GM23338 (cell line): ENCODE data around the gene MYOF. TPM values are rescaled to one million over a fixed set of nuclear protein-coding genes. Genes with fewer than 3 reads are reported as not detected.
A peak's percentile ranks its signal among the peaks of the same experiment; 100 is the strongest.

Experiments
- ATAC-seq: fragments of 200-7000 bp; cut with Tn5 transposase; 3 replicates; pipeline ENCODE4 v1.9.1; 2020
- DNase-seq: peaks from one replicate; pipeline ENCODE4 v3.0.0-alpha.2; 2015; ENCODE audit warnings: low spot score
- H2AFZ ChIP-seq: fragments of 200-600 bp; sonication (generic); 2 replicates; pipeline ENCODE4 v1.8.0; 2016; ENCODE audit warnings: antibody characterized with exemption, mild to moderate bottlenecking, moderate library complexity
- H3F3A ChIP-seq: fragments of 200-600 bp; sonication (generic); replicated peaks from 2 replicates; pipeline ENCODE4 v1.8.0; 2017; ENCODE audit warnings: antibody characterized with exemption, mixed run types, low read depth
- H3K27ac ChIP-seq: fragments of 200-600 bp; sonication (generic); 2 replicates; pipeline ENCODE4 v1.6.1; 2016; ENCODE audit warnings: low read depth
- H3K27me3 ChIP-seq: fragments of 200-600 bp; sonication (generic); 2 replicates; pipeline ENCODE4 v1.8.0; 2016; ENCODE audit warnings: mild to moderate bottlenecking, mixed run types, moderate library complexity; ENCODE audit not compliant: insufficient read depth
- H3K36me3 ChIP-seq: fragments of 200-600 bp; sonication (generic); 2 replicates; pipeline ENCODE4 v1.8.0; 2016; ENCODE audit warnings: mild to moderate bottlenecking; ENCODE audit not compliant: insufficient read depth
- H3K4me1 ChIP-seq: fragments of 200-600 bp; sonication (generic); 2 replicates; pipeline ENCODE4 v1.8.0; 2016; ENCODE audit warnings: mild to moderate bottlenecking, moderate library complexity; ENCODE audit not compliant: insufficient read depth
- H3K4me2 ChIP-seq: fragments of 200-600 bp; sonication (generic); 2 replicates; pipeline ENCODE4 v1.7.1; 2017; ENCODE audit warnings: mixed run types
- H3K4me3 ChIP-seq: fragments of 200-600 bp; sonication (generic); 2 replicates; pipeline ENCODE4 v1.6.1; 2016; ENCODE audit warnings: mixed run types
- H3K79me2 ChIP-seq: fragments of 200-600 bp; sonication (generic); replicated peaks from 2 replicates; pipeline ENCODE4 v1.8.0; 2017; ENCODE audit warnings: mild to moderate bottlenecking; ENCODE audit not compliant: insufficient read depth
- H3K9me2 ChIP-seq: fragments of 200-600 bp; sonication (generic); 2 replicates; pipeline ENCODE4 v1.8.0; 2017; ENCODE audit not compliant: insufficient read depth
- H4K20me1 ChIP-seq: fragments of 200-600 bp; sonication (generic); replicated peaks from 2 replicates; pipeline ENCODE4 v1.8.0; 2017; ENCODE audit warnings: mild to moderate bottlenecking; ENCODE audit not compliant: insufficient read depth
- H3K27ac Mint-ChIP-seq: 2 replicates; pipeline ENCODE4 v1.8.0; 2020; ENCODE audit warnings: inconsistent platforms, mild to moderate bottlenecking, moderate library complexity, mixed read lengths
- H3K27me3 Mint-ChIP-seq: 3 replicates; pipeline ENCODE4 v1.8.0; 2022; ENCODE audit warnings: low read depth, mild to moderate bottlenecking, moderate library complexity, mixed read lengths, inconsistent platforms; ENCODE audit not compliant: insufficient read depth, poor library complexity
- H3K36me3 Mint-ChIP-seq: 3 replicates; pipeline ENCODE4 v1.8.0; 2021; ENCODE audit warnings: low read depth, mild to moderate bottlenecking, inconsistent platforms, moderate library complexity, mixed read lengths
- H3K4me1 Mint-ChIP-seq: 3 replicates; pipeline ENCODE4 v1.8.0; 2020; ENCODE audit warnings: mild to moderate bottlenecking, inconsistent platforms, mixed read lengths
- H3K4me3 Mint-ChIP-seq: 3 replicates; pipeline ENCODE4 v1.8.0; 2021; ENCODE audit warnings: moderate library complexity, mild to moderate bottlenecking, inconsistent platforms, mixed read lengths
- H3K9me3 Mint-ChIP-seq: 3 replicates; pipeline ENCODE4 v1.8.0; 2020; ENCODE audit warnings: moderate library complexity, mild to moderate bottlenecking, inconsistent platforms, mixed read lengths
- CREB1 ChIP-seq: fragments of 250-450 bp; sonication (Bioruptor Pico); IDR thresholded peaks from 2 replicates; pipeline ENCODE4 v1.5.0; 2020; ENCODE audit warnings: low read depth, mild to moderate bottlenecking, moderate library complexity
- CTCF ChIP-seq, 2 experiments: fragments of 200-600 bp in 1 of 2; sonication (generic) in 1 of 2; conservative IDR thresholded peaks; 2 replicates each; pipeline versions ENCODE4 v1.5.1 to v1.6.1; 2016 to 2017; ENCODE audit warnings: antibody characterized with exemption in 2 of 2, low read depth in 2 of 2, mild to moderate bottlenecking in 2 of 2, moderate library complexity in 1 of 2
- EZH2 ChIP-seq: fragments of 200-600 bp; sonication (generic); IDR thresholded peaks from one replicate; pipeline ENCODE4 v1.8.0; 2017; ENCODE audit warnings: antibody characterized with exemption, mild to moderate bottlenecking, low read depth; ENCODE audit not compliant: unreplicated experiment
- EZH2phosphoT487 ChIP-seq: fragments of 200-600 bp; sonication (generic); IDR thresholded peaks from one replicate; pipeline ENCODE4 v1.8.1; 2018; ENCODE audit warnings: antibody characterized with exemption; ENCODE audit not compliant: unreplicated experiment
- JUNB ChIP-seq: IDR thresholded peaks from one replicate; pipeline ENCODE4 v1.6.1; 2016; ENCODE audit warnings: antibody characterized with exemption; ENCODE audit not compliant: unreplicated experiment
- NANOG ChIP-seq: IDR thresholded peaks from 2 replicates; pipeline ENCODE4 v1.6.1; 2016; ENCODE audit warnings: antibody characterized with exemption, borderline replicate concordance
- POLR2AphosphoS5 ChIP-seq: IDR thresholded peaks from 2 replicates; pipeline ENCODE4 v1.6.1; 2016; ENCODE audit warnings: antibody characterized with exemption, low read depth
- STAT1 ChIP-seq: IDR thresholded peaks from one replicate; pipeline ENCODE4 v1.6.1; 2016; ENCODE audit warnings: antibody characterized with exemption; ENCODE audit not compliant: unreplicated experiment
- ZNF114 ChIP-seq: fragments of 250-450 bp; sonication (Bioruptor Pico); IDR thresholded peaks from 2 replicates; pipeline ENCODE4 v1.5.0; 2020; ENCODE audit warnings: mild to moderate bottlenecking, moderate library complexity
- ZNF331 ChIP-seq: fragments of 250-450 bp; sonication (Bioruptor Pico); IDR thresholded peaks from 2 replicates; pipeline ENCODE4 v1.5.0; 2020; ENCODE audit warnings: low read depth, mild to moderate bottlenecking, moderate library complexity
- polyA plus RNA-seq: library from polyadenylated mRNA; unstranded; fragments of >200 nt; fragmentation: Nextera tagmentation; extraction: Ambion mirVana; gene quantifications from 2 replicates; pipeline ENCODE4 v1.2.1, GENCODE V29; 2016
- total RNA-seq: library from RNA; depleted of rRNA; stranded (reverse); fragments of >200 nt; shearing (Covaris generic); gene quantifications from 2 replicates; pipeline ENCODE4 v1.2.3, GENCODE V29; 2014
- TF ChIP-seq, protein P1 (sequence below): IDR thresholded peaks from one replicate; pipeline ENCODE4 v1.6.1; 2018; ENCODE audit warnings: antibody characterized with exemption; ENCODE audit not compliant: unreplicated experiment
- TF ChIP-seq, protein P2 (sequence below): fragments of 250-450 bp; sonication (Bioruptor Pico); IDR thresholded peaks from 2 replicates; pipeline ENCODE4 v1.5.0; 2020; ENCODE audit warnings: mild to moderate bottlenecking, moderate library complexity
- TF ChIP-seq, protein P3 (sequence below): IDR thresholded peaks from 2 replicates; pipeline ENCODE4 v1.6.1; 2016; ENCODE audit warnings: antibody characterized with exemption

The MYOF gene
- total and polyA plus RNA-seq, 2 experiments from 2014 or later: 0.82 to 1.4 TPM

- Histone ChIP-seq H3K79me2 (no peaks in the 10 kb centered on the region), H3K27ac (no peak overlapping the region), H4K20me1 (no peaks in the 10 kb centered on the region)
Observed at GRCh38 chr10:93461109-93461806, 20.9 kb downstream of the MYOF start.

More at GRCh38 chr10:93461109-93461806, 20.9 kb downstream of the MYOF start:
- no peak overlapping the region for H3K4me2 ChIP-seq
- H3K27me3 Mint-ChIP-seq: peaks cover 2% of the 10 kb centered on the region
- ATAC-seq (no peak), DNase-seq (no peak)
- H3K27me3 ChIP-seq: no peaks in the 10 kb centered on the region
- no peak overlapping the region for H3K4me3 Mint-ChIP-seq
- H3K36me3 Mint-ChIP-seq: no peaks in the 10 kb centered on the region
- peaks cover 9% of the 10 kb centered on the region; the same call in 2 of the 3 replicates for H3K4me1 Mint-ChIP-seq
- TF ChIP-seq EZH2: no peak
- TF ChIP-seq, protein P1, sequence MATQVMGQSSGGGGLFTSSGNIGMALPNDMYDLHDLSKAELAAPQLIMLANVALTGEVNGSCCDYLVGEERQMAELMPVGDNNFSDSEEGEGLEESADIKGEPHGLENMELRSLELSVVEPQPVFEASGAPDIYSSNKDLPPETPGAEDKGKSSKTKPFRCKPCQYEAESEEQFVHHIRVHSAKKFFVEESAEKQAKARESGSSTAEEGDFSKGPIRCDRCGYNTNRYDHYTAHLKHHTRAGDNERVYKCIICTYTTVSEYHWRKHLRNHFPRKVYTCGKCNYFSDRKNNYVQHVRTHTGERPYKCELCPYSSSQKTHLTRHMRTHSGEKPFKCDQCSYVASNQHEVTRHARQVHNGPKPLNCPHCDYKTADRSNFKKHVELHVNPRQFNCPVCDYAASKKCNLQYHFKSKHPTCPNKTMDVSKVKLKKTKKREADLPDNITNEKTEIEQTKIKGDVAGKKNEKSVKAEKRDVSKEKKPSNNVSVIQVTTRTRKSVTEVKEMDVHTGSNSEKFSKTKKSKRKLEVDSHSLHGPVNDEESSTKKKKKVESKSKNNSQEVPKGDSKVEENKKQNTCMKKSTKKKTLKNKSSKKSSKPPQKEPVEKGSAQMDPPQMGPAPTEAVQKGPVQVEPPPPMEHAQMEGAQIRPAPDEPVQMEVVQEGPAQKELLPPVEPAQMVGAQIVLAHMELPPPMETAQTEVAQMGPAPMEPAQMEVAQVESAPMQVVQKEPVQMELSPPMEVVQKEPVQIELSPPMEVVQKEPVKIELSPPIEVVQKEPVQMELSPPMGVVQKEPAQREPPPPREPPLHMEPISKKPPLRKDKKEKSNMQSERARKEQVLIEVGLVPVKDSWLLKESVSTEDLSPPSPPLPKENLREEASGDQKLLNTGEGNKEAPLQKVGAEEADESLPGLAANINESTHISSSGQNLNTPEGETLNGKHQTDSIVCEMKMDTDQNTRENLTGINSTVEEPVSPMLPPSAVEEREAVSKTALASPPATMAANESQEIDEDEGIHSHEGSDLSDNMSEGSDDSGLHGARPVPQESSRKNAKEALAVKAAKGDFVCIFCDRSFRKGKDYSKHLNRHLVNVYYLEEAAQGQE: no peak
- TF ChIP-seq ZNF114 (CRISPR knock-in tag): no peak
- no peak for TF ChIP-seq NANOG
- TF ChIP-seq STAT1: no peak
- no peak for TF ChIP-seq EZH2phosphoT487
- TF ChIP-seq, protein P2, sequence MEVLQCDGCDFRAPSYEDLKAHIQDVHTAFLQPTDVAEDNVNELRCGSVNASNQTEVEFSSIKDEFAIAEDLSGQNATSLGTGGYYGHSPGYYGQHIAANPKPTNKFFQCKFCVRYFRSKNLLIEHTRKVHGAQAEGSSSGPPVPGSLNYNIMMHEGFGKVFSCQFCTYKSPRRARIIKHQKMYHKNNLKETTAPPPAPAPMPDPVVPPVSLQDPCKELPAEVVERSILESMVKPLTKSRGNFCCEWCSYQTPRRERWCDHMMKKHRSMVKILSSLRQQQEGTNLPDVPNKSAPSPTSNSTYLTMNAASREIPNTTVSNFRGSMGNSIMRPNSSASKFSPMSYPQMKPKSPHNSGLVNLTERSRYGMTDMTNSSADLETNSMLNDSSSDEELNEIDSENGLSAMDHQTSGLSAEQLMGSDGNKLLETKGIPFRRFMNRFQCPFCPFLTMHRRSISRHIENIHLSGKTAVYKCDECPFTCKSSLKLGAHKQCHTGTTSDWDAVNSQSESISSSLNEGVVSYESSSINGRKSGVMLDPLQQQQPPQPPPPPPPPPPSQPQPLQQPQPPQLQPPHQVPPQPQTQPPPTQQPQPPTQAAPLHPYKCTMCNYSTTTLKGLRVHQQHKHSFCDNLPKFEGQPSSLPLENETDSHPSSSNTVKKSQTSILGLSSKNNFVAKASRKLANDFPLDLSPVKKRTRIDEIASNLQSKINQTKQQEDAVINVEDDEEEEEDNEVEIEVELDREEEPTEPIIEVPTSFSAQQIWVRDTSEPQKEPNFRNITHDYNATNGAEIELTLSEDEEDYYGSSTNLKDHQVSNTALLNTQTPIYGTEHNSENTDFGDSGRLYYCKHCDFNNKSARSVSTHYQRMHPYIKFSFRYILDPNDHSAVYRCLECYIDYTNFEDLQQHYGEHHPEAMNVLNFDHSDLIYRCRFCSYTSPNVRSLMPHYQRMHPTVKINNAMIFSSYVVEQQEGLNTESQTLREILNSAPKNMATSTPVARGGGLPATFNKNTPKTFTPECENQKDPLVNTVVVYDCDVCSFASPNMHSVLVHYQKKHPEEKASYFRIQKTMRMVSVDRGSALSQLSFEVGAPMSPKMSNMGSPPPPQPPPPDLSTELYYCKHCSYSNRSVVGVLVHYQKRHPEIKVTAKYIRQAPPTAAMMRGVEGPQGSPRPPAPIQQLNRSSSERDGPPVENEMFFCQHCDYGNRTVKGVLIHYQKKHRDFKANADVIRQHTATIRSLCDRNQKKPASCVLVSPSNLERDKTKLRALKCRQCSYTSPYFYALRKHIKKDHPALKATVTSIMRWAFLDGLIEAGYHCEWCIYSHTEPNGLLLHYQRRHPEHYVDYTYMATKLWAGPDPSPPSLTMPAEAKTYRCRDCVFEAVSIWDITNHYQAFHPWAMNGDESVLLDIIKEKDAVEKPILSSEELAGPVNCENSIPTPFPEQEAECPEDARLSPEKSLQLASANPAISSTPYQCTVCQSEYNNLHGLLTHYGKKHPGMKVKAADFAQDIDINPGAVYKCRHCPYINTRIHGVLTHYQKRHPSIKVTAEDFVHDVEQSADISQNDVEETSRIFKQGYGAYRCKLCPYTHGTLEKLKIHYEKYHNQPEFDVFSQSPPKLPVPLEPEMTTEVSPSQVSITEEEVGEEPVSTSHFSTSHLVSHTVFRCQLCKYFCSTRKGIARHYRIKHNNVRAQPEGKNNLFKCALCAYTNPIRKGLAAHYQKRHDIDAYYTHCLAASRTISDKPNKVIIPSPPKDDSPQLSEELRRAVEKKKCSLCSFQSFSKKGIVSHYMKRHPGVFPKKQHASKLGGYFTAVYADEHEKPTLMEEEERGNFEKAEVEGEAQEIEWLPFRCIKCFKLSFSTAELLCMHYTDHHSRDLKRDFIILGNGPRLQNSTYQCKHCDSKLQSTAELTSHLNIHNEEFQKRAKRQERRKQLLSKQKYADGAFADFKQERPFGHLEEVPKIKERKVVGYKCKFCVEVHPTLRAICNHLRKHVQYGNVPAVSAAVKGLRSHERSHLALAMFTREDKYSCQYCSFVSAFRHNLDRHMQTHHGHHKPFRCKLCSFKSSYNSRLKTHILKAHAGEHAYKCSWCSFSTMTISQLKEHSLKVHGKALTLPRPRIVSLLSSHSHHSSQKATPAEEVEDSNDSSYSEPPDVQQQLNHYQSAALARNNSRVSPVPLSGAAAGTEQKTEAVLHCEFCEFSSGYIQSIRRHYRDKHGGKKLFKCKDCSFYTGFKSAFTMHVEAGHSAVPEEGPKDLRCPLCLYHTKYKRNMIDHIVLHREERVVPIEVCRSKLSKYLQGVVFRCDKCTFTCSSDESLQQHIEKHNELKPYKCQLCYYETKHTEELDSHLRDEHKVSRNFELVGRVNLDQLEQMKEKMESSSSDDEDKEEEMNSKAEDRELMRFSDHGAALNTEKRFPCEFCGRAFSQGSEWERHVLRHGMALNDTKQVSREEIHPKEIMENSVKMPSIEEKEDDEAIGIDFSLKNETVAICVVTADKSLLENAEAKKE (CRISPR knock-in tag): no peak
- TF ChIP-seq ZNF331 (CRISPR knock-in tag): no peak
- no peak for TF ChIP-seq JUNB
- TF ChIP-seq, protein P3, sequence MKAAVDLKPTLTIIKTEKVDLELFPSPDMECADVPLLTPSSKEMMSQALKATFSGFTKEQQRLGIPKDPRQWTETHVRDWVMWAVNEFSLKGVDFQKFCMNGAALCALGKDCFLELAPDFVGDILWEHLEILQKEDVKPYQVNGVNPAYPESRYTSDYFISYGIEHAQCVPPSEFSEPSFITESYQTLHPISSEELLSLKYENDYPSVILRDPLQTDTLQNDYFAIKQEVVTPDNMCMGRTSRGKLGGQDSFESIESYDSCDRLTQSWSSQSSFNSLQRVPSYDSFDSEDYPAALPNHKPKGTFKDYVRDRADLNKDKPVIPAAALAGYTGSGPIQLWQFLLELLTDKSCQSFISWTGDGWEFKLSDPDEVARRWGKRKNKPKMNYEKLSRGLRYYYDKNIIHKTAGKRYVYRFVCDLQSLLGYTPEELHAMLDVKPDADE: no peak
- no peak for TF ChIP-seq POLR2AphosphoS5
- no peak for TF ChIP-seq CTCF (conservative IDR thresholded peaks at IDR 0.05; ENCODE audit: low read depth in 2 of 2)
- no peak for TF ChIP-seq CREB1 (CRISPR knock-in tag)
- H2AFZ ChIP-seq: 0 out of 2 replicates have a peak overlapping the region, but pooled peaks have one; percentile 32
- H3K36me3 ChIP-seq: no peaks in the 10 kb centered on the region
- no peaks in the 10 kb centered on the region for H3F3A ChIP-seq
- H3K27ac Mint-ChIP-seq: no peak overlapping the region
- no peaks in the 10 kb centered on the region for H3K4me1 ChIP-seq
- no peak overlapping the region for H3K4me3 ChIP-seq
- no peaks in the 10 kb centered on the region for H3K9me3 Mint-ChIP-seq
- no peaks in the 10 kb centered on the region for H3K9me2 ChIP-seq
